Central memory CD8-positive, alpha-beta T cell (primary cell): ENCODE measurements around the gene LYRM4.

Experiments used
- ATAC-seq: fragments of 150-1000 bp; cut with Tn5 transposase; replicated peaks from 2 replicates; pipeline ENCODE4 v1.10.0; 2022; ENCODE audit warnings: mild to moderate bottlenecking, moderate FRiP score, moderate number of reproducible peaks; ENCODE audit not compliant: poor library complexity, severe bottlenecking; ENCODE audit errors: extremely low read depth
- DNase-seq, 2 donors: peaks; one replicate each; pipeline ENCODE4 v3.0.0; 2021; ENCODE audit warnings: low spot score in 2 of 2
- H3K27ac Mint-ChIP-seq: one replicate; pipeline ENCODE4 v1.8.0; 2022; ENCODE audit warnings: low read depth, mild to moderate bottlenecking, moderate library complexity, mixed read lengths
- H3K27me3 Mint-ChIP-seq: one replicate; pipeline ENCODE4 v1.8.0; 2022; ENCODE audit warnings: mixed read lengths
- H3K36me3 Mint-ChIP-seq: one replicate; pipeline ENCODE4 v1.8.0; 2022; ENCODE audit warnings: mild to moderate bottlenecking, moderate library complexity, mixed read lengths; ENCODE audit not compliant: insufficient read depth
- H3K4me1 Mint-ChIP-seq: one replicate; pipeline ENCODE4 v1.8.0; 2022; ENCODE audit warnings: mixed read lengths
- H3K4me3 Mint-ChIP-seq: one replicate; pipeline ENCODE4 v1.8.0; 2022; ENCODE audit warnings: mild to moderate bottlenecking, moderate library complexity, mixed read lengths
- H3K9me3 Mint-ChIP-seq: one replicate; pipeline ENCODE4 v1.8.0; 2022; ENCODE audit warnings: mixed read lengths

LYRM4 gene

DNA sequence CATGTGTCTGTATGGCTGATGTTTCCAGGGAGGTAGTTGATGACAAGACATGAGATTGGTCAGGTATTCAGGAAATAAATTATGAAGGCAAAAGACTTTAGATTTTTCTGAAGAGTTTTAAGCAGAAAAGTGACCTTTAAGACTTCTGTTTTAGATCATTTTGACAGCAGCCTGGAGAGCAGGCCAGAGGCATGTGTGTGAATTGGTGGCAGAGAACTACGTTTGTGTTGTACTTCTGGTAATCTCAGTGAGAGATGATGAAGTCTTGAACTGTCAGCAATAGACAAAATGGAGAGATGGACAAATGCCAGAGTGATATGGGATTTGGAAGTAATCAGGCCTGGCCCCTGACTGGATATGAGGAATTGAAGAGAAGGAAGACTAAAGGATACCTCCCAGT lies 31.4 kb upstream of the LYRM4 start:
- DNase-seq (no peak), ATAC-seq (no peak)
- Mint-ChIP-seq H3K27me3 (no peaks in the 10 kb centered on the region), H3K4me3 (no peak overlapping the region), H3K9me3 (no peaks in the 10 kb centered on the region), H3K4me1 (peaks cover 43% of the 10 kb centered on the region), H3K36me3 (peaks cover 2% of the 10 kb centered on the region), H3K27ac (no peak overlapping the region)

DNA sequence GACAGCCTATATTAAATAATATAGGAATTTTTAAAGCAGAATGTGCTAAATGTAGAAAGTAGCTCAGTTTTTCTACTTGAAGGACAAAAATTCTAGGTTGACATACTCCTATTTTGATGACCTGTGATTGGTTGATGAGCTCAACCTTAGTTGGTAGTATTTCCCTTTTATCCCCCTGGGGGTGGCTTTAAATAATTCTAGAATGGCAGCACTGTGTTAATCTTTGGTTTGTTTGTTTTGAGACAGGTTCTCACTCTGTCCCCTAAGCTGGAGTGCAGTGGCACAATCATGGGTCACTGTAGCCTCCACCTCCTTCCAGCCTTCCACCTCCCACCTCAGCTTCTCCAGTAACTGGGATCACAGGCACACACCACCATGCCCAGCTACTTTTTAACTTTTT lies 29.8 kb upstream of the LYRM4 start:
- Mint-ChIP-seq H3K27me3 (no peaks in the 10 kb centered on the region), H3K36me3 (no peaks in the 10 kb centered on the region), H3K4me1 (peaks cover 49% of the 10 kb centered on the region), H3K27ac (no peak overlapping the region), H3K4me3 (no peak overlapping the region), H3K9me3 (no peaks in the 10 kb centered on the region)
- ATAC-seq, result no peak
- DNase-seq, result no peak

DNA sequence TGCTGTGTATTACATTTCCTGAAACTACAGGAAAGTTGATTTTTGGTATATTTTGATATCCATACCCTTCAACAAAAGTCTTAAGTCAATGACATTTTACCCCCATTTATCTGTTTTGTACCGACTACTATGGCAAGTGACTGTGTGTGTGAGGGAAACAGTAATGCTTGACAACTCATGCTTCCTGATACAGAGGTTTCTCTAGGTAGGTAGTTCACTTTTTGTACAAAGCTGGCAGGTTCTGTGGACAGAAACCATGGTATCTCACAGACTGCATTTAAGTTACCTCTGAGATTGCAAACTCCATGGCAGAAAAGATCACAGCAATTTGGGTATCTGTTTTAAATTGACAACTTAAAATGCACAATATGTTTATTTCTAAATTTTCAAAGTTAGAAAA lies 29.3 kb upstream of the LYRM4 start:
- H3K4me1 Mint-ChIP-seq, result peaks cover 51% of the 10 kb centered on the region
- no peaks in the 10 kb centered on the region for H3K9me3 Mint-ChIP-seq
- ATAC-seq, result no peak
- no peaks in the 10 kb centered on the region for H3K27me3 Mint-ChIP-seq
- H3K36me3 Mint-ChIP-seq, result no peaks in the 10 kb centered on the region
- H3K27ac Mint-ChIP-seq, result no peak overlapping the region
- no peak for DNase-seq
- H3K4me3 Mint-ChIP-seq, result no peak overlapping the region

DNA sequence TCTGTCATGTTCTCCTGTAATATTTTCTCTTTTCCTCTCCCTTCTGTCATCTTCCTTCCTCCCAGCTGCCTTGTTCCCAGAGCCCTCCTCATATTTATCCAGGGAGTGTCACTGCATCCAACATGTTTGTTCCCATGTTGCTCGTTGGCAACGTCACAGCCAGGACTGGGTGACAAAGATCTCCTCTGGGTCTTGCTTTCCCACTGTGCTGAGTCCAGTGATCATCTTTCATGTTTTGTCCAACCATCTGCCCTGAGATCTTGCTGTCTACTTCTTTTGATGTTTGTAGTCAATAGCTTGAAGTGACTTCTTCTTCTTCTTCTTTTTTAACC lies 27.2 kb upstream of the LYRM4 start:
- no peak overlapping the region for H3K27ac Mint-ChIP-seq
- no peak for ATAC-seq
- no peak for DNase-seq
- no peaks in the 10 kb centered on the region for H3K36me3 Mint-ChIP-seq
- H3K9me3 Mint-ChIP-seq, result no peaks in the 10 kb centered on the region
- H3K4me1 Mint-ChIP-seq, result peaks cover 45% of the 10 kb centered on the region
- no peak overlapping the region for H3K4me3 Mint-ChIP-seq
- H3K27me3 Mint-ChIP-seq, result no peaks in the 10 kb centered on the region

DNA sequence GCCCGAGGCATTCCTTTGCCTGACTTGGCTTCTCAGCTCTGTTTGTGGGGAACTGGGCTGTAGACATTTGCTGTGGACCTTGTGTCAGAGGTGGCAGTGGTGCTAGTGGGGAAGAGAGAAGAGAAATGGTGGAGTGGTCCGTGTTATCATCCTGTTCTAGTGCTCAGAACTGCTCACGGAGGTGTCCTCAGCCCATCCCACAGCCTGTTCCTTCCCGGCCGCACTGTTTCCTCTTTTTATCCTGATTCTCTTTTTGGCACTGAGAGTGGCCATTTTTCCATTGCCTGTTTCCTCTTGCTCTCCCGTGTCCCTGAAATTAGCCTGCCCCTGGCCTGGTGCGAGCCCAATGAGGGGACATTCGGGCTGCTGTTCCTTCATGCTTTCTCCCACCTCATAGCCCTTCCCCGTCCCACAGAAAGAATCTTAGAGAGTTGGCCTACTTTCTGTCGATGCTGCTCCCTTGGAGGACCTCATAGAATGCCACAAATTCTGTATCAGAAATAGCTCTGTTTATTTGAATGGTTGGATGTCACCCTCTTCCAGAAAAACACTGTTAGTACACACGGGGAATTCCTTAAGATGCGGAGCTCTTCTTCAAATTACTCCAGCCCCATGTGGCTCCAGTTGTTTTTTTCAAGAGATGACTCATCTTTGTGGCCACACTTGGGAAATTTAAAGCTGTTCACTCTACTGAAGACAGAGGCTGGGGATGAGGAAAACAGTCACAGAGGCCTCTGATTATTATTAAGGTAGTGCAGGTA lies 26.6 kb upstream of the LYRM4 start:
- H3K27ac Mint-ChIP-seq, result no peak overlapping the region
- no peak overlapping the region for H3K4me3 Mint-ChIP-seq
- no peaks in the 10 kb centered on the region for H3K36me3 Mint-ChIP-seq
- no peaks in the 10 kb centered on the region for H3K27me3 Mint-ChIP-seq
- no peak for ATAC-seq
- DNase-seq, result no peak
- H3K9me3 Mint-ChIP-seq, result no peaks in the 10 kb centered on the region
- peaks cover 43% of the 10 kb centered on the region for H3K4me1 Mint-ChIP-seq

DNA sequence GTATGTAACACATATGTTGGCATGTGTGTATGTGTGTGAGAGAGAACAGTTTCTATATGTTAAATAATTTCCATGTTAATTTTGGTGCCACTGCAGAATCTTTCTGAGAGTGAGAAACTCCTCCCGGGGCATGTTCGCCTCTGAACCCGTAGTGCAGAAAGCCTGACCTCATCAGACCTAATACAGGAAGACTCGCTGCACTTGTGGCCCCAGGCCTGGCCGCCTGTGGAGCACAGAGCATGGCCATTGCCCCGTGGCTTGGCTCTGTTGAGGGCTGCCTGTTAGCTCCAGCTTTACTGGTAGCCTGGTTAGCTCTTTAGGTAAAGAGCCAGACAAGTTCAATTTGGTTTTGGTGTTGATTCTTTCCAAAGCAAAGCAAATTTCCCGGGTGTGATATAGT lies 26.0 kb upstream of the LYRM4 start:
- no peak for DNase-seq
- H3K4me1 Mint-ChIP-seq, result peaks cover 42% of the 10 kb centered on the region

DNA sequence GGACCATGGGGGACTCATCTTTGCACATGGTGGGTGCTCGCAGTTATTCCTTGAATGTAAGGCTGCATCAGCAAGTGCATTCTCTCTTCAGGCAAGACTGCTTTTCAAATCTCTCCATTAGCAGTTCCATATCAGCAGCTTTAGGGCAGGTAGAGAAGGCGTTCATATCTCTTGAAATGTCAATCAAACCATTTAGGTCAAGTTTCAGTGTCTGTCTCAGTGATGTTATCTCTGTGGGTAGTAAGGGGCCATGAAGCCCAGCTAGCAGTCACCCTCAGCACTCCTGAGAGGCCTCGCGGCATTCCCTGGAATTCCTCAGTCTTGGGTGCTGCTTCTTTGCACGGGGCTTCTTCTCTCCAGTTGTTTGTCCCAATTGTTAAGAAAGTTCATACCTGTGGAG lies 24.8 kb upstream of the LYRM4 start:
- Mint-ChIP-seq H3K4me1 (peaks cover 41% of the 10 kb centered on the region), H3K9me3 (no peaks in the 10 kb centered on the region), H3K27me3 (no peaks in the 10 kb centered on the region), H3K36me3 (no peaks in the 10 kb centered on the region), H3K27ac (no peak overlapping the region), H3K4me3 (no peak overlapping the region)
- ATAC-seq, result no peak
- DNase-seq, result no peak

More for the DNA sequence above, 26.0 kb upstream of the LYRM4 start:
- no peak for ATAC-seq
- Mint-ChIP-seq H3K9me3 (no peaks in the 10 kb centered on the region), H3K36me3 (no peaks in the 10 kb centered on the region), H3K27me3 (no peaks in the 10 kb centered on the region), H3K27ac (no peak overlapping the region), H3K4me3 (no peak overlapping the region)

DNA sequence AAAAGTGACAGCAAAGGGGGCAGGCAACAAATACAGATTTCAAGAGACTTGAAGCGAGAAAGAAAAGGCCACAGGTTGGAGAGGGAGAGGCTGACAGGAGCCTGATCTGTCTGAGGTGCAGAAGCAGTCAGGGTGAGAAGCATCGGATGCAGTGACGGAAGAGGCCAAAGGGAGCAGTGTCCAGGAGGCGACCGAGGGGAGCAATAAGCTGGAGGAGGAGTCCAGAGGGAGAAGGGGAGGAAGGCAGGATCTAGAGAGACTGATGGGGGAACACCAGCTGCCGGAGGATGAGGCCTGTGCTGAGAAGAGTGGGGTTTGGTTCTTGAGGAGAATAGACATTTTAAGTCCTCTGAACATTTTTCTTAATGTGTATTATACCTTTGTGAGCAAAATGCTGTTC lies 24.3 kb upstream of the LYRM4 start:
- H3K4me3 Mint-ChIP-seq, result no peak overlapping the region
- peaks cover 45% of the 10 kb centered on the region for H3K4me1 Mint-ChIP-seq
- ATAC-seq (no peak), DNase-seq (no peak)
- H3K27ac Mint-ChIP-seq, result peak overlapping the region; percentile 18
- H3K27me3 Mint-ChIP-seq, result no peaks in the 10 kb centered on the region
- no peaks in the 10 kb centered on the region for H3K36me3 Mint-ChIP-seq
- no peaks in the 10 kb centered on the region for H3K9me3 Mint-ChIP-seq

DNA sequence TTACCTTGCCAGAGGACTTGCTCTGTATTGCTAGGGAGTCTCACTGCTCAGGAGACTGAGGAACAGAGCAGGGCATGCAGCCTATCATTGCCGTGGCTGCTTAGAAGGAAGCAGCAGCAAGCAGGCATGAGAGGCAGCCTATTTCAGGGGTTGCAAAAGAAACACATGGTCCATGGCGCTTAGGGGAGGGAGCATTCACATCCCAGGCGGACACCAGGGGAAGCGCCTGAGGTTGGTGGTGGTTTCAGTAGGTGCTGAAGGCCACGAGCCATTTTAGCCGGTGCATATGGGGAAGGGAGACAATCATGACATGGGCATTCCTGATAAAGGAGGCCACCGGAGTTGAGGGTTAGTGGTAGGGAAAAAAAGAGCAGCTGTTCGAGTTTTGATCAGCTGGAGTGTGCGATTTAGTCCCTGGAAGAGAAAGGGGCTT lies 21.5 kb upstream of the LYRM4 start:
- Mint-ChIP-seq H3K4me3 (no peak overlapping the region), H3K36me3 (no peaks in the 10 kb centered on the region), H3K27ac (no peak overlapping the region), H3K4me1 (peaks cover 48% of the 10 kb centered on the region), H3K9me3 (no peaks in the 10 kb centered on the region), H3K27me3 (no peaks in the 10 kb centered on the region)
- no peak for ATAC-seq
- no peak for DNase-seq

DNA sequence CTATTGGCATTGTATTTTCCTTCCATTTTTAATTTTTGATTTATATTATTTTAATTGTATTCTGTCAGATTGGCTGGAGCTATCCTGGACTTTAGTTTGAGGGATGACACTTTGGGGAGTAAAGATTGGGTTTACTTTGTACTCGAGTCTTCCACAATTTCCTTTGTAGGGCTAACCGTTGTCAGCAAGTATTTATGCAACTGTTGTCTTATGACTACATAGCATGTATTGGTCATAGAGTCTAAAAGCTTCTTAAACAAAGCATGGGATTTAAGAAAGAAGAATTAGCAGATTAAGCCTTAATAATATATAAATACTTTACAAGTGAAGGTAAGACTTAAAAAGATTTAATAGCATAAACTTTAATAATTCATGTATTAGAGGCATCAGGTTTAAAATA lies 20.2 kb upstream of the LYRM4 start:
- no peak overlapping the region for H3K4me3 Mint-ChIP-seq
- DNase-seq, result no peak
- no peak for ATAC-seq
- peaks cover 41% of the 10 kb centered on the region for H3K4me1 Mint-ChIP-seq
- H3K27ac Mint-ChIP-seq, result no peak overlapping the region
- no peaks in the 10 kb centered on the region for H3K27me3 Mint-ChIP-seq
- no peaks in the 10 kb centered on the region for H3K9me3 Mint-ChIP-seq
- H3K36me3 Mint-ChIP-seq, result no peaks in the 10 kb centered on the region

DNA sequence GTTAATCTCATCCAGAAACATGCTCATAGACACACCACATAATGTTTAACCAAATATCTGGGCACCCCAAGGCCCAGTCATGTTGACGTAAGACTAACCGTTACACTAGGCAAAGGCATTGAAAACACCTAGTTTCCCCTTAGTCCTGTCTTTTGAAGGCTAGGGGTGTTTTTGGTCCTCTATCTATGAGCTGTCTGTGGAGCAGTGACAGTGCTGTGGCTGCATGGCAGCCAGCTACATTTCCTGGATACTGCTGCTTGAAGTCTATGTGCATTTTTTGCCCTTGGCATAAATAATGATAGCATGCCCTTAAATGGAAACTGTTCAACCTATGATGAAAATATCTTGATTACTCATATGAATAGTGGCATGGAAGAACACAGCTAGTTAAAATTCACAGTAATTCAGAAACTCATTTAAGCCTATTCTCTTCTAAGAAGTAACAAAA lies 19.2 kb upstream of the LYRM4 start:
- Mint-ChIP-seq H3K9me3 (no peaks in the 10 kb centered on the region), H3K27me3 (no peaks in the 10 kb centered on the region), H3K4me1 (peaks cover 33% of the 10 kb centered on the region), H3K4me3 (no peak overlapping the region), H3K27ac (no peak overlapping the region), H3K36me3 (no peaks in the 10 kb centered on the region)
- DNase-seq (no peak), ATAC-seq (peak; percentile 56)

DNA sequence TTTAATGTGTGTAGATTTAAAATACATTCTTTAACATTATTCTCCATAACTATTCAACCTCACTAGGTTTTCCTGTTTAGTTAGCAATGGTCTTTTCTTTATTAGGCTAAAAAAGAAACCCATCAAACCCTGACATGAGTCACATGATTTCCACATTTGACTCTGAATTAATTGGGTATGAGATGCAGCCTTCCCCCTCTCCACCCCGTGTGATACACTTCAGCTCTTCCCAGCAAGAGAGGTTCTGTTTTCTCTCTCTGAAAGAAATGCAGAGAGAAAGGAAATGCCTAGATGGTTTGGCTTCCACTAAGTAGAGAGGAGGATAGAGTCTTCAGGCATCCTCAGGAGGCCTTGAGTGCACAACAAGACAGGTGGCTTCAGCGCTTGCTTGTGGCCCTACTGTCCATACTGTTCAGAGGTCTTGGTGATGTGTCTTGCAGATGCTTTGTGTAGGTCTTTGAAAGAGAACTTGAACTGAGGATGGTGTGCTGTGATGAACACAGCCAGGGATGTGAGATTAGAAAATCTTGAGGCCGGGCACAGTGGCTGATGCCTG lies 17.9 kb upstream of the LYRM4 start:
- Mint-ChIP-seq H3K27me3 (no peaks in the 10 kb centered on the region), H3K36me3 (no peaks in the 10 kb centered on the region), H3K4me3 (no peak overlapping the region), H3K9me3 (no peaks in the 10 kb centered on the region), H3K27ac (peak overlapping the region; percentile 71), H3K4me1 (peaks cover 27% of the 10 kb centered on the region)
- DNase-seq (no peak), ATAC-seq (no peak)

DNA sequence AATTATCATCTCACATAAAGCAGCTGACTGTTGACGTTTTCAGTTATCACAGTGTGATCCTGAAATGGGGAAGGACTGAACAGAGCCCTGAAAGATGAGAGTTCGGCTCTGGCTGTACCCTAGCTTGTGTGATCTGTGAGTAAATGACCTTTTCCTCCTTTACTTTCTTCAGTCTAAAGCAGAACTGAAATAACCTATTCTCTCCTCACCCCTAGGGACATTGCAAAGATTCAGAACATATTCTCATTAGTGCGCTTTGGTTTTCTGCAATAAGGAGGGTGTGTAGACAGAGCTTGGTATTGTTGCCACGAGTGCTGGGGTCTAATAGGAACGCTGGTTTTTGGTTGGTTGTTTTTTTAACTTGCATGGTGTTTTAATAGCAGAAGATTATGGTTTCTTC lies 17.3 kb upstream of the LYRM4 start:
- no peak overlapping the region for H3K4me3 Mint-ChIP-seq
- no peak overlapping the region for H3K27ac Mint-ChIP-seq
- DNase-seq, result no peak
- H3K4me1 Mint-ChIP-seq, result peaks cover 33% of the 10 kb centered on the region
- H3K27me3 Mint-ChIP-seq, result no peaks in the 10 kb centered on the region
- no peaks in the 10 kb centered on the region for H3K9me3 Mint-ChIP-seq
- H3K36me3 Mint-ChIP-seq, result peaks cover 3% of the 10 kb centered on the region
- no peak for ATAC-seq
